ENCODE data around the gene PAPSS1.

DNA sequence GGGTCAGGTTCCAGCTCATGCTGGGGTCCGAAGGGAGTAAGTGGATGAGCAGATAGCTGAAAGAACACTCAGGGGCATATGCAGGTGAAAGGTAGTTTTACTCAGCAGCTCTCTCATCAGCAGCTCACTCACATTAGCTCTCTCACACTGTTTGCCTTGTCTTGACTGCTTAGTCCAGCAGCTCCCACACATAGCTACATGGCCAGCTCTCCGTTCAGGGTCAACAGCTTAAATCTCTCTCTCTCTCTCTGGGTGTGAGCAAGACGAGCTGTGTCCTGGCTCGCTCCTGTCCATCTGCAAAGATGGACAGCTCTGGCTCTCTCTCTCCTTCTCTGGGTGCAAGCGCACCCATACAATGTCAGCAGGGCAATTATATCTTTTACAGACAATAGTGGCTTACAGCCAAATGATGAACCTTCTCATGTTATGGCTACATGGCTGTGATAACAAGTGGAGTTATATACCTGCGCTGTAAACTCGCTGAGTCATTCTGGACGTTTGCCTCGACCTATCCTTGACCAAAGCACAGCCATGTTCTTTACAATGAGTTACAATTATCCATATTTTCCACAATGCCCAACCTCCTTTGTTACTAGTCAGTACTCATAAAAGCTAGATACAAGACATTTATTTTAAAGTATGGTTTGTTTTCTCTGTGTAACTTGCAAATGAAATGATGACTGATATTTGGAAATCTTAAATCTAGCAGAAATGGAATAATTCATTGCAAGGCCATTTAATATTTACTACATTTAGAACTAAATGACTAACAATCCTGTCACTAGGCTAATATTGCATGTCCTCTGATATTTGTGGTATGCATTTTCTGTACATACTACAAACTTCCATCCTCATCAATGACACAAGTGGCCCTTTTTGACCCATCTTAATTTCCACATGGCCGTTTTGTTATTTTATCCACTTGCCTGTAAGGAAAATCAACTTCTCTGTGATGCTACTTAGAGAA, 9.3 kb downstream of the PAPSS1 start:
- TF ChIP-seq, protein P1, sequence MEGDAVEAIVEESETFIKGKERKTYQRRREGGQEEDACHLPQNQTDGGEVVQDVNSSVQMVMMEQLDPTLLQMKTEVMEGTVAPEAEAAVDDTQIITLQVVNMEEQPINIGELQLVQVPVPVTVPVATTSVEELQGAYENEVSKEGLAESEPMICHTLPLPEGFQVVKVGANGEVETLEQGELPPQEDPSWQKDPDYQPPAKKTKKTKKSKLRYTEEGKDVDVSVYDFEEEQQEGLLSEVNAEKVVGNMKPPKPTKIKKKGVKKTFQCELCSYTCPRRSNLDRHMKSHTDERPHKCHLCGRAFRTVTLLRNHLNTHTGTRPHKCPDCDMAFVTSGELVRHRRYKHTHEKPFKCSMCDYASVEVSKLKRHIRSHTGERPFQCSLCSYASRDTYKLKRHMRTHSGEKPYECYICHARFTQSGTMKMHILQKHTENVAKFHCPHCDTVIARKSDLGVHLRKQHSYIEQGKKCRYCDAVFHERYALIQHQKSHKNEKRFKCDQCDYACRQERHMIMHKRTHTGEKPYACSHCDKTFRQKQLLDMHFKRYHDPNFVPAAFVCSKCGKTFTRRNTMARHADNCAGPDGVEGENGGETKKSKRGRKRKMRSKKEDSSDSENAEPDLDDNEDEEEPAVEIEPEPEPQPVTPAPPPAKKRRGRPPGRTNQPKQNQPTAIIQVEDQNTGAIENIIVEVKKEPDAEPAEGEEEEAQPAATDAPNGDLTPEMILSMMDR (IDR thresholded peaks at IDR 0.05; ENCODE audit: poor library complexity, severe bottlenecking), result no peak
- TF ChIP-seq SMC3 (conservative IDR thresholded peaks at IDR 0.05; ENCODE audit: poor library complexity) (no peak), POLR2AphosphoS5 (IDR thresholded peaks at IDR 0.05) (no peak), EZH2 (IDR thresholded peaks at IDR 0.05; ENCODE audit: borderline replicate concordance, insufficient read depth, low read length, poor library complexity, severe bottlenecking) (no peak), TAF1 (IDR thresholded peaks at IDR 0.05; ENCODE audit: low read depth) (no peak)

Measured in neural cell (in vitro differentiated cells).